ENCODE results near the gene ADAM12.

ADAM12 gene

DNA sequence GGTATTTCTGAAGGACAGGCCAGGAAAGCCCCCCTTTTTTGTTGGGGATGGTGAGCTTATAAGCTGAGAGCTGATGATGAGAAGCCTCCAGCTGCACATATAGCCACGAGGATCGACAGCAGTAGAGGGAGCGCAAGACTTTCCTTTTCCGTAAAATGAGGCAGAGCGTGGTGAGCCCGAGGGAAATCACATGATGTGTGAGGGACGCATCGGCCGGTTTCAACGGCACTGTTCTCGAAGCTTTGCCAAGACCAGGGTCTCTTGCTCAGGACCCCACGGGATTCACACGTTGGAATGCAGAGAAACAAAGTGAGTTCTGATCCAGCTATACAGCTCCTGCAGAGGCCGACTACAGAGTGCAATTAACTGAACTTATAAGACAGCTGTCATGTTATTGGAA, 55.7 kb downstream of the ADAM12 start:
- Histone ChIP-seq H3K27ac (ENCODE audit: low read length) (no peak overlapping the region), H2AFZ (ENCODE audit: low read depth, low read length) (no peak overlapping the region), H4K20me1 (ENCODE audit: insufficient read depth, low read length) (no peaks in the 10 kb centered on the region), H3K4me1 (ENCODE audit: insufficient read depth, low read length) (no peaks in the 10 kb centered on the region), H3K79me2 (ENCODE audit: insufficient read depth, low read length) (no peaks in the 10 kb centered on the region), H3K9ac (ENCODE audit: low read depth, low read length) (no peak overlapping the region), H3K4me2 (ENCODE audit: insufficient read depth, low read length) (no peak overlapping the region), H3K9me3 (ENCODE audit: insufficient read depth, low read length, severe bottlenecking) (no peaks in the 10 kb centered on the region), H3K4me3 (ENCODE audit: low read depth in 1 of 2, low read length in 2 of 2) (no peak overlapping the region), H3K27me3 (ENCODE audit: insufficient read depth, low read length, poor library complexity) (no peaks in the 10 kb centered on the region), H3K36me3 (ENCODE audit: insufficient read depth, low read length) (no peaks in the 10 kb centered on the region)
- DNase-seq, result no peak
- no peak for TF ChIP-seq EZH2 (IDR thresholded peaks at IDR 0.05; ENCODE audit: borderline replicate concordance, low read depth, low read length, severe bottlenecking)
- TF ChIP-seq, protein P1, sequence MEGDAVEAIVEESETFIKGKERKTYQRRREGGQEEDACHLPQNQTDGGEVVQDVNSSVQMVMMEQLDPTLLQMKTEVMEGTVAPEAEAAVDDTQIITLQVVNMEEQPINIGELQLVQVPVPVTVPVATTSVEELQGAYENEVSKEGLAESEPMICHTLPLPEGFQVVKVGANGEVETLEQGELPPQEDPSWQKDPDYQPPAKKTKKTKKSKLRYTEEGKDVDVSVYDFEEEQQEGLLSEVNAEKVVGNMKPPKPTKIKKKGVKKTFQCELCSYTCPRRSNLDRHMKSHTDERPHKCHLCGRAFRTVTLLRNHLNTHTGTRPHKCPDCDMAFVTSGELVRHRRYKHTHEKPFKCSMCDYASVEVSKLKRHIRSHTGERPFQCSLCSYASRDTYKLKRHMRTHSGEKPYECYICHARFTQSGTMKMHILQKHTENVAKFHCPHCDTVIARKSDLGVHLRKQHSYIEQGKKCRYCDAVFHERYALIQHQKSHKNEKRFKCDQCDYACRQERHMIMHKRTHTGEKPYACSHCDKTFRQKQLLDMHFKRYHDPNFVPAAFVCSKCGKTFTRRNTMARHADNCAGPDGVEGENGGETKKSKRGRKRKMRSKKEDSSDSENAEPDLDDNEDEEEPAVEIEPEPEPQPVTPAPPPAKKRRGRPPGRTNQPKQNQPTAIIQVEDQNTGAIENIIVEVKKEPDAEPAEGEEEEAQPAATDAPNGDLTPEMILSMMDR (IDR thresholded peaks at IDR 0.05; ENCODE audit: borderline replicate concordance, extremely low read depth, low read length, poor library complexity, severe bottlenecking), result no peak
- ATAC-seq (ENCODE audit: insufficient read depth, low read depth), result no peak

DNA sequence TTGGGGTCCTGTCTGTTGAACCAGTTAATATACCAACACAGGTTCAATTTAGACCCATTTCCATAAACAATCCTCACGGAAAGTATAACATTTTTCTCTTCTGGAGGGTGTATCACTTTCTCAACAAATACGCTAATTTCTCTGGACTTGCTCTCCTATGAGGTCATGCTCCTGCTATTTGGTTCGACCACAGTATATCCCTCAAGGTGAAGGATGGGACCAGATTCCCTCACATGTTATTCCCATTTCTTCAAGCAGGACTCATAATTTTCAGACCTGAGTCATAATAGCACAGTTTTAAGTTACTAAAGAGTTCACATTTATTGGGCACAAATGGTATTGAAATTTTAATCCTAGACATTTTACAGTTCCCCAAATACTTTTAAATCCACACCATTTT, 57.2 kb downstream of the ADAM12 start:
- H3K79me2 ChIP-seq (ENCODE audit: insufficient read depth, low read length), result no peaks in the 10 kb centered on the region
- no peak for DNase-seq
- no peaks in the 10 kb centered on the region for H3K9me3 ChIP-seq (ENCODE audit: insufficient read depth, low read length, severe bottlenecking)

DNA sequence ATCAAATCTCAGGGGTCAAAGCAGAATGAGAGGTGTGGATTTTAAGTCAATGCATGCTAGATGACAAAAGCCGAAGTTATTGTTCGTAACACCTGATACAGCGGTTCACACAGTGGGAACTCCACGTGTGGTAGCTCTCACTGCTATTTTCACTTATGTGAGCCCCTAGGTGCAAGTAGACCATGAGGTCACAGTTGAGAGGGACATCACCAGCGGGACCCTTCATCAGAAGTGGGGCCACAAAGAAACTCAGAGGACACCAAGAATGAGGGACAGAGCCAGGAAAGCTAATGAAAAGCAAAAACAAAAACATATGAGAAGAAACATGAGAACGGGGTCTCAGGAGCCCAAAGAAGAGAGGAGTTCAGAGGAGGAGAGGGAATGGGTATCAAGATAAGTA, 63.5 kb downstream of the ADAM12 start:
- Histone ChIP-seq H3K4me3 (ENCODE audit: low read depth in 1 of 2, low read length in 2 of 2) (no peak overlapping the region), H3K36me3 (ENCODE audit: insufficient read depth, low read length) (no peaks in the 10 kb centered on the region), H4K20me1 (ENCODE audit: insufficient read depth, low read length) (no peaks in the 10 kb centered on the region), H3K27me3 (ENCODE audit: insufficient read depth, low read length, poor library complexity) (no peaks in the 10 kb centered on the region), H3K9ac (ENCODE audit: low read depth, low read length) (no peak overlapping the region), H3K4me1 (ENCODE audit: insufficient read depth, low read length) (no peaks in the 10 kb centered on the region), H3K27ac (ENCODE audit: low read length) (no peak overlapping the region), H3K79me2 (ENCODE audit: insufficient read depth, low read length) (no peaks in the 10 kb centered on the region), H3K4me2 (ENCODE audit: insufficient read depth, low read length) (no peak overlapping the region), H3K9me3 (ENCODE audit: insufficient read depth, low read length, severe bottlenecking) (no peaks in the 10 kb centered on the region), H2AFZ (ENCODE audit: low read depth, low read length) (no peak overlapping the region)
- no peak for DNase-seq
- ATAC-seq (ENCODE audit: insufficient read depth, low read depth), result no peak
- TF ChIP-seq EZH2 (IDR thresholded peaks at IDR 0.05; ENCODE audit: borderline replicate concordance, low read depth, low read length, severe bottlenecking), result no peak
- TF ChIP-seq, protein P1 (IDR thresholded peaks at IDR 0.05; ENCODE audit: borderline replicate concordance, extremely low read depth, low read length, poor library complexity, severe bottlenecking), result no peak

More for the DNA sequence above, 57.2 kb downstream of the ADAM12 start:
- Histone ChIP-seq H3K27ac (ENCODE audit: low read length) (no peak overlapping the region), H3K4me1 (ENCODE audit: insufficient read depth, low read length) (no peaks in the 10 kb centered on the region), H4K20me1 (ENCODE audit: insufficient read depth, low read length) (no peaks in the 10 kb centered on the region), H3K9ac (ENCODE audit: low read depth, low read length) (no peak overlapping the region), H3K4me3 (ENCODE audit: low read depth in 1 of 2, low read length in 2 of 2) (no peak overlapping the region), H3K4me2 (ENCODE audit: insufficient read depth, low read length) (no peak overlapping the region), H2AFZ (ENCODE audit: low read depth, low read length) (no peak overlapping the region), H3K27me3 (ENCODE audit: insufficient read depth, low read length, poor library complexity) (no peaks in the 10 kb centered on the region), H3K36me3 (ENCODE audit: insufficient read depth, low read length) (no peaks in the 10 kb centered on the region)
- TF ChIP-seq EZH2 (IDR thresholded peaks at IDR 0.05; ENCODE audit: borderline replicate concordance, low read depth, low read length, severe bottlenecking), result no peak
- TF ChIP-seq, protein P1 (IDR thresholded peaks at IDR 0.05; ENCODE audit: borderline replicate concordance, extremely low read depth, low read length, poor library complexity, severe bottlenecking), result no peak
- no peak for ATAC-seq (ENCODE audit: insufficient read depth, low read depth)

DNA sequence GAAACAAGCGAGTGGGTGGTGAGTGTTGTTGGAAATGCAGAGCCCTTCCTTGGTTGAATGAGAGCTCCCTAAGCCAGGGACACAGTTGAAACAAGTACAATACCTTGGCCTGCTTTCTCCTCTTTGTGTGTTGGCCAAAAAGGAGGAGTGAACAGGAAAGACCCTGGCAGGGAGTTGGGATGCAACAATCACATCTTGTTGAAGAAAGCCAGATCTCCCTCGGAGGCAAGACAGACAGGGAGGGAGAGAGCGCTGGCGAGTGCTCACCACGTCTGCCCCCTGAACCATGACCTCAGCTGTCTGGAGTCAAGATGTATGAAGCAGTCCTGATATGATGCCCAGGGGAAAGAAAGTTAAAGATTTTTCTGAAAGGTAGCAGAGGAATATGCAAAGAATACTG, 66.8 kb downstream of the ADAM12 start:
- DNase-seq, result no peak
- Histone ChIP-seq H3K36me3 (ENCODE audit: insufficient read depth, low read length) (no peaks in the 10 kb centered on the region), H3K9ac (ENCODE audit: low read depth, low read length) (no peak overlapping the region), H3K9me3 (ENCODE audit: insufficient read depth, low read length, severe bottlenecking) (no peaks in the 10 kb centered on the region), H3K4me2 (ENCODE audit: insufficient read depth, low read length) (no peak overlapping the region), H2AFZ (ENCODE audit: low read depth, low read length) (no peak overlapping the region), H3K4me1 (ENCODE audit: insufficient read depth, low read length) (no peaks in the 10 kb centered on the region), H3K27me3 (ENCODE audit: insufficient read depth, low read length, poor library complexity) (no peaks in the 10 kb centered on the region), H3K4me3 (ENCODE audit: low read depth in 1 of 2, low read length in 2 of 2) (no peak overlapping the region), H3K27ac (ENCODE audit: low read length) (no peak overlapping the region), H4K20me1 (ENCODE audit: insufficient read depth, low read length) (no peaks in the 10 kb centered on the region), H3K79me2 (ENCODE audit: insufficient read depth, low read length) (no peaks in the 10 kb centered on the region)
- TF ChIP-seq, protein P1 (IDR thresholded peaks at IDR 0.05; ENCODE audit: borderline replicate concordance, extremely low read depth, low read length, poor library complexity, severe bottlenecking), result no peak
- TF ChIP-seq EZH2 (IDR thresholded peaks at IDR 0.05; ENCODE audit: borderline replicate concordance, low read depth, low read length, severe bottlenecking), result no peak
- ATAC-seq (ENCODE audit: insufficient read depth, low read depth), result no peak
